Natural killer cell (primary cell): ENCODE data around the gene FARP2. TPM values are rescaled to one million over a fixed set of nuclear protein-coding genes. Genes with fewer than 3 reads are reported as not detected.
A peak's percentile ranks its signal among the peaks of the same experiment; 100 is the strongest.

Experiments used
- ATAC-seq, 3 donors: fragments of 150-1000 bp in 2 of 3; fragments of 200-7000 bp in 1 of 3; cut with Tn5 transposase; 1 replicate in 1 of 3; 2 replicates in 2 of 3; pipeline ENCODE4 v1.10.0; 2021; ENCODE audit warnings: mild to moderate bottlenecking in 2 of 3, moderate library complexity in 2 of 3
- DNase-seq, 2 donors: peaks; one replicate each; pipeline versions ENCODE4 v3.0.0 to v3.0.0-alpha.2; 2013 to 2021; ENCODE audit warnings: mixed read lengths in 1 of 2
- H3K27ac ChIP-seq: one replicate; pipeline ENCODE4 v1.5.1; 2013; ENCODE audit warnings: mild to moderate bottlenecking, low read length
- H3K27me3 ChIP-seq: one replicate; pipeline ENCODE4 v1.6.1; 2013; ENCODE audit warnings: low read length; ENCODE audit not compliant: control insufficient read depth, insufficient read depth
- H3K36me3 ChIP-seq: one replicate; pipeline ENCODE4 v1.6.1; 2013; ENCODE audit warnings: low read length; ENCODE audit not compliant: control insufficient read depth, insufficient read depth
- H3K4me1 ChIP-seq: one replicate; pipeline ENCODE4 v1.6.1; 2013; ENCODE audit warnings: low read length; ENCODE audit not compliant: control insufficient read depth, insufficient read depth
- H3K4me3 ChIP-seq: one replicate; pipeline ENCODE4 v1.5.1; 2013; ENCODE audit warnings: low read length
- H3K9me3 ChIP-seq: one replicate; pipeline ENCODE4 v1.6.1; 2013; ENCODE audit warnings: low read length; ENCODE audit not compliant: control insufficient read depth, insufficient read depth
- H3K27ac Mint-ChIP-seq, 2 donors: one replicate each; pipeline ENCODE4 v1.8.0; 2022; ENCODE audit warnings: mild to moderate bottlenecking in 2 of 2, mixed read lengths in 2 of 2, moderate library complexity in 1 of 2
- H3K27me3 Mint-ChIP-seq, 2 donors: one replicate each; pipeline ENCODE4 v1.8.0; 2022; ENCODE audit warnings: low read depth in 2 of 2, mixed read lengths in 2 of 2
- H3K36me3 Mint-ChIP-seq: one replicate; pipeline ENCODE4 v1.8.0; 2022; ENCODE audit warnings: mixed read lengths
- H3K4me1 Mint-ChIP-seq, 2 donors: one replicate each; pipeline ENCODE4 v1.8.0; 2022; ENCODE audit warnings: mixed read lengths in 2 of 2
- H3K4me3 Mint-ChIP-seq: one replicate; pipeline ENCODE4 v1.8.0; 2022; ENCODE audit warnings: mild to moderate bottlenecking, moderate library complexity, mixed read lengths
- H3K9me3 Mint-ChIP-seq, 2 donors: one replicate each; pipeline ENCODE4 v1.8.0; 2022; ENCODE audit warnings: mixed read lengths in 2 of 2
- WGBS: methylation state at CpG from one replicate; pipeline ENCODE4 v1.1.7; 2013; ENCODE audit warnings: missing lambda C conversion rate; ENCODE audit not compliant: insufficient coverage; 5-methylcytosine and 5-hydroxymethylcytosine counted together
- intact Hi-C: fragments of 100-400 bp; cut with micrococcal nuclease; formaldehyde crosslinking; loops from one replicate; pipeline ENCODE4 v1.14.2; 2022
- total RNA-seq, 4 donors: library from RNA; stranded (reverse); fragments of 120-200 nt in 1 of 4; gene quantifications; one replicate each; pipeline versions ENCODE4 v1.2.3 to v1.2.4, GENCODE V29; 2013 to 2022
- TF ChIP-seq, protein P1 (sequence below): fragments of 200-600 bp; IDR thresholded peaks from one replicate; pipeline ENCODE4 v1.8.0; 2022; ENCODE audit warnings: antibody characterized with exemption

The FARP2 gene
- total RNA-seq, 3 donors from 2014 or later (not counting 1 experiment from before 2014, with no cell fraction given) = 26.8 to 40.6 (median 31.6) TPM

DNA sequence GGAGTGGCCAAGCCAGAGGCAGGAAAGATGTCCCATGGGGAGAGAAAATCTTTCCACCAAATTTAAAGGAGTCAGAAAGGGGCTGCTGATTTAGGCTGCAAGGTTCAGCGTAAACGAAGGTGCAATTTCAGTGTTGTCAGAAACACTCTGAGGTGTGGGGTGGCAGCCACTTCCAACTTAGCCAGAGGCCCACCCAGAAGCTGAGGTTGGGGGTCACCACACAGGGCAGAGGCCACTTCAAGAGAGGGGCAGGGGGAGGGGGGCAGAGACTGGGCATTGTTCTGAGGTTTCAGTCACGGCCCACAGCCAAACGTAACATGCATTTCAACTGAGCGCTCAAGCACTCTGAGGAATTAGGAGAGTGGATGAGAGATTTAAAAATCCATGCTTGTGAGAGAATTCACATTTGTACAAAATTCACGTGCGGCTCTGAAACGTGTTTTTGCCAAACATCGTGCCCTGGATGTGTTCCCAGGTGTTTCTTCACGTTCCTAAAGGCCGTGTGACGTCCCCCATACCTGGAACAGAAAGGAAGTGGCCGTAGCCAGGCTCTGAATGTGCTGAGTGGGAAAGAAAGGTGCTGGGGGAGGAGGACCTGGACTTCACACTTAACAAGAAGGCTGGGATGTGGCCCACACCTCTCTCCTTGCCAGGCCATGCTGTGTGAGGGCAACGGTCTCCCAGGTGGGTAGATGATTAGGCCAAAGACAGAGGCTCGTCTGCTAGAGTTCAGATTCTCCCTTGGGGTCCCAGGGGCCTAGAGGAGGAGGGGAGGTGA, 182.9 kb downstream of the FARP2 start:
- H3K36me3 Mint-ChIP-seq = no peaks in the 10 kb centered on the region
- no peak overlapping the region for H3K27ac Mint-ChIP-seq
- DNase-seq (no peak), ATAC-seq (no peak)
- H3K9me3 Mint-ChIP-seq = no peaks in the 10 kb centered on the region
- 91% methylated on average over 15 of the region's 15 CpGs for WGBS
- H3K4me1 Mint-ChIP-seq = peaks cover 4 to 5% of the 10 kb centered on the region in 2 donors
- peaks cover 5 to 12% of the 10 kb centered on the region in 2 donors for H3K27me3 Mint-ChIP-seq
- Histone ChIP-seq H3K27me3 (peaks cover 11% of the 10 kb centered on the region), H3K4me3 (no peak overlapping the region), H3K9me3 (no peaks in the 10 kb centered on the region), H3K36me3 (no peaks in the 10 kb centered on the region), H3K27ac (no peak overlapping the region), H3K4me1 (peaks cover 12% of the 10 kb centered on the region)
- no peak overlapping the region for H3K4me3 Mint-ChIP-seq
- intact Hi-C loops = no loop called here
- TF ChIP-seq, protein P1, sequence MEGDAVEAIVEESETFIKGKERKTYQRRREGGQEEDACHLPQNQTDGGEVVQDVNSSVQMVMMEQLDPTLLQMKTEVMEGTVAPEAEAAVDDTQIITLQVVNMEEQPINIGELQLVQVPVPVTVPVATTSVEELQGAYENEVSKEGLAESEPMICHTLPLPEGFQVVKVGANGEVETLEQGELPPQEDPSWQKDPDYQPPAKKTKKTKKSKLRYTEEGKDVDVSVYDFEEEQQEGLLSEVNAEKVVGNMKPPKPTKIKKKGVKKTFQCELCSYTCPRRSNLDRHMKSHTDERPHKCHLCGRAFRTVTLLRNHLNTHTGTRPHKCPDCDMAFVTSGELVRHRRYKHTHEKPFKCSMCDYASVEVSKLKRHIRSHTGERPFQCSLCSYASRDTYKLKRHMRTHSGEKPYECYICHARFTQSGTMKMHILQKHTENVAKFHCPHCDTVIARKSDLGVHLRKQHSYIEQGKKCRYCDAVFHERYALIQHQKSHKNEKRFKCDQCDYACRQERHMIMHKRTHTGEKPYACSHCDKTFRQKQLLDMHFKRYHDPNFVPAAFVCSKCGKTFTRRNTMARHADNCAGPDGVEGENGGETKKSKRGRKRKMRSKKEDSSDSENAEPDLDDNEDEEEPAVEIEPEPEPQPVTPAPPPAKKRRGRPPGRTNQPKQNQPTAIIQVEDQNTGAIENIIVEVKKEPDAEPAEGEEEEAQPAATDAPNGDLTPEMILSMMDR = no peak

DNA sequence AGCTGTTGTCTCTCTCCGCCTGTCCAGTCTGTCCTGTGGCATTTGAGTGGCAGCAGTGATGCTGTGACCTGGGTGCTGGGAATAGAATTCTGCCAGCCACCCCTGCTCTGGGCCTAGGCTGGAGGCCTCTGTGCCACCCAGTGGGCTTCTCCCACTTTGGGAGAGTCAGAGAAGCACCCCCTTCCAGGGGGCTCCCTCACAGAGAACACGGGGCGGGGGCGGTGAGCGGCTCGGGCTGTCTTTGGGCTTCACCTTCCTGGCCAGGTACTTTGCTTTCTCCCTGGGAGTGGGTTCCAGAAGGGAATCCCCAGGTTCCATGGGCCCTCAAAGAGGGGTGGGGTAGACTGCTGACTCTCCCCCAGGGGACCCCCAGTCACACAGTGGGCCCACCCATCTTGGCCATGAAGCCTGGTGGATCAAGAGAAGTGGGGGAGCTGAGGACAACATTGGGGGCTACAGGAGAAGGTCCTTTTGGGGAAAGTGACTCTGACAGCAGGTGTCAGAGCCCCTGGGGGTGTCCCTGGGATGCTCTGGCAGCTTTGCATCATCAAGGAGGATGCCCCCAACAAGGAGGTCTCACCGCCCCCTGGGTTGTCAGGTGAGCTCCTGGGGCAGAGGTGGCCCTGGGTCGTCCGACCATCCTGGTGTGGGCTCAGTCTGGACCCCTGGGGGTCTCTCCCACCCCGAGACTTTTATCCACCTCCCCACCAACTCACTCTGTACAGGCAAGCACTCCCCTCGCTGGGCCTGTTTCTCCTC, 183.7 kb downstream of the FARP2 start:
- no peak overlapping the region for H3K27ac ChIP-seq
- Mint-ChIP-seq H3K36me3 (no peaks in the 10 kb centered on the region), H3K9me3 (no peaks in the 10 kb centered on the region), H3K27ac (no peak overlapping the region), H3K4me3 (no peak overlapping the region), H3K4me1 (peaks cover 4 to 5% of the 10 kb centered on the region in 2 donors), H3K27me3 (peaks cover 0 to 8% of the 10 kb centered on the region in 2 donors)
- peaks cover 12% of the 10 kb centered on the region for H3K4me1 ChIP-seq
- 95% methylated on average over 11 of the region's 11 CpGs for WGBS
- intact Hi-C loops = no loop called here
- no peaks in the 10 kb centered on the region for H3K9me3 ChIP-seq
- ATAC-seq = no peak
- no peaks in the 10 kb centered on the region for H3K36me3 ChIP-seq
- peaks cover 11% of the 10 kb centered on the region for H3K27me3 ChIP-seq
- TF ChIP-seq, protein P1 = no peak
- DNase-seq = no peak
- no peak overlapping the region for H3K4me3 ChIP-seq

DNA sequence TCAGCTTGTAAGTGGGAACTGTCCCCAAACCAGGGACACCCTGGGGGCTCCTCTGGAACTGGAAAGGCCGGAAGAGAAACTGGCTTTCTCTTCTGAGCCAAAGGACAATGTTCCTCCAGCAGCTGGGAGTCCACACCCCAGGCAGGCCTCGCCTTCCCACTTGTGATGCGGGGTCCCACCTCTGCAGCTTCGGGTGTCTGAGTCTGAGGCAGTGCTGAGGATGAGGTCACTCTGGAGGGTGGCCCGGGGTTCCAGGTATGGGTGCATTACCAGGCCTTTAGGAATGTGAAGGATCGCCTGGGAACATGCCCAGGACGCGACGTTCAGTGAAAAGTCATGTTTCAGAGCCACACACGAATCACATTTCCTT, 184.3 kb downstream of the FARP2 start:
- Mint-ChIP-seq H3K36me3 (no peaks in the 10 kb centered on the region), H3K27me3 (peaks cover 0 to 8% of the 10 kb centered on the region in 2 donors), H3K4me1 (peaks cover 4 to 5% of the 10 kb centered on the region in 2 donors), H3K9me3 (no peaks in the 10 kb centered on the region), H3K4me3 (peak overlapping the region; percentile 85), H3K27ac (no peak overlapping the region)
- Histone ChIP-seq H3K36me3 (no peaks in the 10 kb centered on the region), H3K27me3 (peaks cover 11% of the 10 kb centered on the region), H3K9me3 (no peaks in the 10 kb centered on the region), H3K4me1 (peaks cover 12% of the 10 kb centered on the region), H3K27ac (no peak overlapping the region), H3K4me3 (no peak overlapping the region)
- ATAC-seq = no peak
- no peak for DNase-seq
- TF ChIP-seq, protein P1 = no peak
- WGBS = 73% methylated on average over 10 of the region's 10 CpGs
- intact Hi-C loops = no loop called here
